SU-DHL-6 (cell line): ENCODE results near the gene MEGF10.

Experiments used
- EZH2phosphoT487 ChIP-seq: fragments of 200-600 bp; sonication (generic), shearing (Covaris generic); conservative IDR thresholded peaks from 2 replicates; pipeline ENCODE4 v1.6.1; 2018; ENCODE audit warnings: mild to moderate bottlenecking, antibody characterized with exemption, low read length, moderate library complexity, mixed read lengths
- TF ChIP-seq, protein P1 (sequence below): fragments of 200-600 bp; sonication (generic); IDR thresholded peaks from one replicate; pipeline ENCODE4 v1.5.1; 2017; ENCODE audit warnings: antibody characterized with exemption, mild to moderate bottlenecking, low read length, moderate library complexity; ENCODE audit not compliant: insufficient read depth, poor library complexity, severe bottlenecking

DNA sequence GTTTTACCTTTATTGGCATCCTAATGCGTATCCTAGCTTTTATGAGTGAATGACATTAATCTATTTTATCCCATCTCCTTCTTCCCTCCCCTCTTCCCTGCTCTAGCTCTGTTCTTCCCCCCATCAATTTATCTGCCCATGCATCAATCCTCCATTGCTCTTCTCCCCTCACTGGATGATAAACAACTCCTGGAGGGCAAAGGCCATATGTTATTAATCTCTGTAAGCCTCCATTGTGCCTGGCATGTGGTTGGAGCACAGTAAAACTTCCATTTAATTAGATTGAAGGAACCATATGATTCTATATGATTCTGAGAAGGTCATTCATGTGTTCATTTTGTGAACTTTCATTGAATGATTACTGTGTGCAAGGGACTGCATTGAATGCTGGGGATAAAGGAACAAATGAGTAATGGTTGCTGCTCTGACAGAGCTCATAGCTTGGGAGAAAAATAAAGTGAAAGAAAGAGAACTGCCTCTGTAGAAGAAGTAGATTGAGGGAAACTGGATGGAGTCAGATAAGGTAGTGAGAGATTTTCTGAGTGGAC is 85.0 kb downstream of the MEGF10 start:
- TF ChIP-seq, protein P1, sequence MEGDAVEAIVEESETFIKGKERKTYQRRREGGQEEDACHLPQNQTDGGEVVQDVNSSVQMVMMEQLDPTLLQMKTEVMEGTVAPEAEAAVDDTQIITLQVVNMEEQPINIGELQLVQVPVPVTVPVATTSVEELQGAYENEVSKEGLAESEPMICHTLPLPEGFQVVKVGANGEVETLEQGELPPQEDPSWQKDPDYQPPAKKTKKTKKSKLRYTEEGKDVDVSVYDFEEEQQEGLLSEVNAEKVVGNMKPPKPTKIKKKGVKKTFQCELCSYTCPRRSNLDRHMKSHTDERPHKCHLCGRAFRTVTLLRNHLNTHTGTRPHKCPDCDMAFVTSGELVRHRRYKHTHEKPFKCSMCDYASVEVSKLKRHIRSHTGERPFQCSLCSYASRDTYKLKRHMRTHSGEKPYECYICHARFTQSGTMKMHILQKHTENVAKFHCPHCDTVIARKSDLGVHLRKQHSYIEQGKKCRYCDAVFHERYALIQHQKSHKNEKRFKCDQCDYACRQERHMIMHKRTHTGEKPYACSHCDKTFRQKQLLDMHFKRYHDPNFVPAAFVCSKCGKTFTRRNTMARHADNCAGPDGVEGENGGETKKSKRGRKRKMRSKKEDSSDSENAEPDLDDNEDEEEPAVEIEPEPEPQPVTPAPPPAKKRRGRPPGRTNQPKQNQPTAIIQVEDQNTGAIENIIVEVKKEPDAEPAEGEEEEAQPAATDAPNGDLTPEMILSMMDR, result no peak
- TF ChIP-seq EZH2phosphoT487, result no peak
